Stimulated activated CD4-positive, alpha-beta T cell treated with anti-CD3 and anti-CD28 coated beads, Interleukin-4, amount 100 ng/mL, for 4 hours (primary cell): ENCODE data around the gene FKBP14.

Experiments
- DNase-seq, 2 experiments: peaks; one replicate each; pipeline ENCODE4 v3.0.0-alpha.2; 2020

The FKBP14 gene

GRCh38 chr7:30026229-30027064, at the start of gene FKBP14:
Gene FKBP14 (minus strand): TSS chr7:30026702. CDS start chr7:30026508, 194 bp downstream.
- DNase-seq, result peak; percentile 82 to 92

- DNase-seq, result no peak
Measured at GRCh38 chr7:30074422-30075030, 48.0 kb upstream of the FKBP14 start.

GRCh38 chr7:30072735-30073134, 46.2 kb upstream of the FKBP14 start:
- DNase-seq, result no peak

- no peak for DNase-seq
Measured at GRCh38 chr7:30070052-30070451, 43.5 kb upstream of the FKBP14 start.

- no peak for DNase-seq
Measured at GRCh38 chr7:30069096-30069867, 42.8 kb upstream of the FKBP14 start.

- DNase-seq, result no peak
Measured at GRCh38 chr7:30068117-30068516, 41.6 kb upstream of the FKBP14 start.

GRCh38 chr7:30066687-30067086, 40.2 kb upstream of the FKBP14 start:
- DNase-seq, result no peak

- DNase-seq, result no peak
Measured at GRCh38 chr7:30065746-30066145, 39.2 kb upstream of the FKBP14 start.

GRCh38 chr7:30062587-30062986, 36.1 kb upstream of the FKBP14 start:
- no peak for DNase-seq

- peak; percentile 17 to 19 for DNase-seq
Measured at GRCh38 chr7:30061786-30062185, 35.3 kb upstream of the FKBP14 start.

- DNase-seq, result no peak
Measured at GRCh38 chr7:30057741-30058140, 31.2 kb upstream of the FKBP14 start.

- no peak for DNase-seq
Measured at GRCh38 chr7:30053068-30053467, 26.6 kb upstream of the FKBP14 start.

GRCh38 chr7:30049173-30049572, 22.7 kb upstream of the FKBP14 start:
- DNase-seq, result no peak

GRCh38 chr7:30048582-30048981, 22.1 kb upstream of the FKBP14 start:
- DNase-seq, result no peak

GRCh38 chr7:30047124-30047523, 20.6 kb upstream of the FKBP14 start:
- DNase-seq, result no peak

GRCh38 chr7:30046127-30046770, 19.7 kb upstream of the FKBP14 start:
- DNase-seq, result no peak

- DNase-seq, result no peak
Measured at GRCh38 chr7:30041526-30042269, 15.2 kb upstream of the FKBP14 start.

GRCh38 chr7:30040938-30041337, 14.4 kb upstream of the FKBP14 start:
- DNase-seq, result no peak

- DNase-seq, result no peak
Measured at GRCh38 chr7:30038196-30038980, 11.9 kb upstream of the FKBP14 start.

GRCh38 chr7:30036220-30036619, 9.7 kb upstream of the FKBP14 start:
- no peak for DNase-seq

GRCh38 chr7:30034501-30034900, 8.0 kb upstream of the FKBP14 start:
- DNase-seq, result no peak
